Skin of body (tissue), 2 donors: ENCODE results near the gene FLT3. TPM values are rescaled to one million over a fixed set of nuclear protein-coding genes. Genes with fewer than 3 reads are reported as not detected.
"Not testable (repeated sequence)": the region's sequence is repeated elsewhere in the genome, so short reads cannot be mapped to it uniquely, and the experiment has no call there.

ENCODE experiments used
- DNase-seq: peaks from one replicate; lab custom pipeline; 2025; lab: John Stamatoyannopoulos, UW
- total RNA-seq: library from RNA; depleted of rRNA; stranded (reverse); fragments of >200 nt; gene quantifications from one replicate; pipeline ENCODE4 v1.2.3, GENCODE V29; 2014

The FLT3 gene
- total RNA-seq, 1 donor from 2014 or later, result 0.59 TPM

DNA sequence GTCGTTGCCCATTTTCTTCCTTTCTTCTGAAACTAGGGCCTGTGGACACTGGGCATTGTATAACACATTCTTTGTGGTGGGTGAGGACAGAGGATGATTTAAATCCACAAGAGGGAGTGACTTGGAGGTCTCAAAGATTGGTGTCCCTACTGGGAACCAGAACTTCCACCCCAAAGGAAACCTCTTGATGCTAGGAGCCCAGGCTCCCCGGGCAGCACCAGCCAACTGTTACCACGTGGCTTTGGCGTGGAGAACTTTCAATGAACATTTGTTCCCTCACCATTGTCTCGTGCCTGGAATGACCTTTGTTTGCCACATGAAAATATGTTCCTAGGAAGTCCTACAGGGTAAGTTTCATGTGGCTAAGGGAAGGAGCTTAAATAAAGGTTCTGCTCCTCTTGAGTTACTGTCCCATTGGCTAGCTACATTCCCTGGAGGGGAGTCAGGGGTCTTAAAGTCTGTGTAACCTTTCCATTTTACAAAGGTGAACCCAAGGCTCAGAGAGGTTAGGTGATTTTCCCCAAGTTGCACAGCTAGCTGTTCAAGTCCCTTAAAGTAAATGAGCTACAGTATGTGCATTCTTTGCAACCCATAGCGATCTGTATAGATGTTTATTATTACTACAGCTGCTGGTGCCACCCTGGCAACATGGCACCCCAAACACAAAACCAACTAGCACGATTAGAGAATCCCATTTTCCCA is 126.3 kb downstream of the FLT3 start:
- no peak for DNase-seq

DNA sequence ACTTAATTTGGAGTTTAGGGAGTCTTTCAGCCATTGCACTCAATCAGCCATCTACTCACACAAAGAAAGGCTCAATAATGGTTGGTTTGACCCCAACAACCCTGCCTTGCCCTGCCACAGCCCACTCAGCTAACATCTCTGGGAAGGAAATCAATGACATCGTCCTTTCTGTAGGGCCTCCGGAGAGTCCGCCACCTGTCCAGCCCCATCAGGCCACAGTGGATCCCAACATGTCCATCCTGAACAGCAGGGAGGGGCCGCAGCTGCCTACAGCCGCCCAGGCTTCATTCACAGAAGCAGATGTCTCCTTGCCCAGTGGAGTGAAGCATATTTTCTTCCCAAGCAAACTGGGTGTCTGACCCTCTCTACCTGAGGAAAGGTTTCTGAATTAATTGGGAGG is 127.1 kb downstream of the FLT3 start:
- no peak for DNase-seq

DNA sequence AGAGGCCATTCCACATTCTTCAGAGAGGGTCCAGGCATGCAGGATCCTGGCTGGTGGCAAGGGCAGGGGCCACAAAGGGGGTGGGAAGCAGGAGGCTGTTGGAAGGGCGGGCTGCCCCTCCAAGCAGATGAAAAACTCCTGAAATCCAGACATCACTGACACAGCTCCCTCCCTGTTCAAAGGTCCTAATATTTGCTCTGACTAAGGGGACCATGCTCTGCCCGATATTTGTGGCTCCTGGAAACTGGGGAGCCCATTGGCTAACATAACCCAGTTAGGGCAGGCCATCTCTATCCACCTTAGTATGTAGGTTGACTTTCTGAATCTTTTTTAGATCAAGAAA is 127.9 kb downstream of the FLT3 start:
- DNase-seq, result no peak

DNA sequence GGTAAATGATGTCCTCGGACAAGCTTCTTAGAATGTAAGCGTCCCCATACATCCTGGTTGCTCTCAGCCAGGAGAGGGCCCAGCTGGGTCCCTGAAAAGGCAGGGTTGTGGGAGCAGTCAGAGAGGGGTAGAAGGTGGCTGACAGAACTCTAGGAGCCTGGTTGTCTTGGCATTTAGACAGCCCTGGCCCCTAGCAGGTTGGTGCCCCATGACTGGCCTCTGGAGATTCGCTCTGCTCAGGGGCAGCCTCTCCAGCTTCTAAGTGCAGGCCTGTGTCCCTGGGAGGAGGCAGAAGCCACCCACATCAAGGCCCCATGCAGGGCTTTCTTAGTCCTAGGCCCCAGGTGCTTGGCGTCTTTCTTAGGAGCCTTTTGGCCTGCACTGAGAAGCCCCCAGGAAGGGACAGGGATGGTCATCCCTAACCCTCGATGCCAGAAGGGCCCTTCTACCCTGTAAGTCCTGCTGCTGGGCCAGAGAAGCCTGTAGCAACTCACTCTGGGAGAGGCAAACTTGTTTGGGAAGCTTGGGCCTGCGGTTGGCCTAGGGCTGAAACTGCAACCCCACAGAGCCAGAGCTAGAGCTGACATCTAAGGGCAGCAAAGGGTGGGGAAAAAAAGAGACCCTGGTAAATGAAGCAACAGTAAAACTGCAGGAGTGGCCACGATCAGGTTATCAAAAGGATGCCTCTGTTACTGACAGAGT is 128.4 kb downstream of the FLT3 start:
- no peak for DNase-seq

DNA sequence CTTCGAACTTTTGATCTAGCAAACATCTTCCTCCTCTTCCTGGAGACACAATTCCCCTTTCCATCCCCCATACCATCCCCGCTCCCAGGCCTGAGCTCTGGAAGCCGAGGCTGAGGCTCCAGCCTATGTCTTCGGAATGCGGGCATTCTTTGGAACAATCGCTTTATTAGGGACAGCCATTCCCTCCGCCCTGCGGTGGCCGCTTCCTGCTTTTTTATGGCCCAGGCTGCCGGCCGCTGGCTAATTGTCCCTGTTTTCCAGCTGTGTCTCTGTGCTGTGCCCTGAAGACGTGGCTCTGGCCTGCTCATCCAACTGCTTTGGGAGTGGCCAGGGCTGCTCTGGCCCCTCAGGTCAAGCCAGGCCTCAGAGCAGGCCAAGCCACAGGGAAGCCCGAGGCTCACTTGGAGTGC is 129.1 kb downstream of the FLT3 start:
- DNase-seq, result no peak

DNA sequence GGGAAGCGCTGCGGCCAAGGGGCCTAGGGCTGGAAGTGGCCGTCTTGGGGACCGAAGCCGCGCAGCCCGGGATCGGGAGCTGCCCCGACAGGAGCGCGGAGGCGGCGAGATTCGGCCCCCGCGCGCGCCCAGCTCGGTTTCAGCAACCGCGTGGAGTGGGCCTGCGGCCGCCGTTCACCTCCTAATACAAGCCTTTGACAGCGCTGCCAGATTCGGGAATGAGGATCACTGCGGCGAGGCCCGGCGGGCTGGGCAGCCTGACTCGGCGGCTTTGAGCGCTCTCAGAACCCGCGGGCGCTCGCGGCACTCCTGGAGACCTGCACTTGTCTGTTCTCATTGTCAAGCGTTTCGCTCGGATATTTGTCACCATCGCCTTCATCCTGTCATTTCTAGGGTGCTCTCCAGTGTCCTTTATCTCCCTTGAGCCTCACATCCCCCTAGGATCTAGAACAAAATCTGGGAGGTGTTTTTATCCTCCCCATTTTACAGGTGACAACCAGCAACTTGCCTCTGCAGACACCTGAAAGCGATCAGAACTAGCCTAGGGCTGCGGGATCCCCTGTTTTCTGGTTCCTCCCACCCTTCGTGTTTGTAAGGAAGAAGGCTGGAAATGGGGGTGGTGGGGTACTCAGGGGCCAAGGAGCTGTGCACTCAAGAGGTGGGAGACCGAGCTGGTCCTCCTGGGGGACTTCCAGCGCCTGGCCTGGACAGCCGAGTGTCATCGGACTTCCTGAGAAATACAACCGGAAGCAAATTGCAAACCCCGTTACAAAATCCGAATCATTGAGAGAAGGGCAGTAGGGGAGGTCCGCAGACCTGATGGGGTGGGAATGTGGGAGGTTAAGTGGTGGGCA is 129.8 kb downstream of the FLT3 start:
- no peak for DNase-seq

DNA sequence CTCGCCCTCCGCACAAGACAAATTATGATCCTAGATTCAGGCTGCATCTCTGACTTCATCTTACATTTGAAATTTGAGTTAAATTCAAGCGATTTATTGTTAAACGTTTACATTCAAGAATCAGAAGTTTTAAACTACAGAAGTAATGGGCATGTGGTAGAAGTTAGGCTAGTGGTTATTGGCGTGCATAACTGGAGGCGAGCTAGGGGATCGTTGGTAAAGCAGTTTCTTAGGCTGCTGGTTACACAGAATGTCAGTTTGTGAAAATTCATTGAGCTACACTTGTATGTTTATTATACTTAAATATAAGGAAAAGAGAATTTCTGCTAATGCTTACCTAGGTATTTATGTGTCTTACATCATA is 130.5 kb downstream of the FLT3 start:
- DNase-seq, result no peak

DNA sequence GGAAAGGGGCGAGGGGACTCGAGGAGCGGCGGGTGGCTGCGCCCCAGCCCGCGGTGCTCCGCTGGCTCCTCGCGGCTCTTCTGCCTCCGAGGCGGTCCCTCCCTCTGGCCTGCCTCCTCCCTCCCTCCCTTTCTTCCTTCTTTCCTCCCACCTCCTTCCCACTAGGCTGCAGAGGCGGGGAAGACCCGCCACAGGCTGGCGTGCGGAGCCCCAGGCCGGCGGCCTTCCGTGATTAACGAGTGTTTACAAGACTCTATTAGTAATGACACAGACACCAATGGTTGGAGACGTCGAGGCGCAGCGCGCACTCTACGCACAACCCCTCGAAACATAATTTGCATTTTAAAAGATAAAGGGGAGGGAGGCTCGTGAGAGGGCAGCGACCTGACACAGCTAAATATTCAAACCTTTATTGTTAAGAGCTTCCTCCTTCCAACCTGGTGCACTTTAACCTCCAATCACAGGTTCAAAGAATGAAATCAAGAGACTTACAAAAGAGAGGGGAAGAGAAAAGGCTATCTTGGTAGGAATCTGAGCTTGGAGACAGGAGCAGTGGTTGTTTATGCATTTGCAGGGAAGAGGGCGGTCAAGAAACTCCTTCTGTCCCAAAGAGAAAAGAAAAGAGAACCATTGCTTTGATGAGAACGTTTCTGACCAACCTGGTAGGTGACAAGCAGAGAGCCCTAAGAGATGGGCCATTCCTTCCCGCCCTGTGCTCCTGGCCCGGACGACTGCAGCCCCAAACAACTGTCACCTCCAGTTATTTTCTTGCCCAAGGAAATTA is 131.1 kb downstream of the FLT3 start, which contains the start of gene CDX2:
TSS of gene CDX2 (minus strand) at position 234 of the 784 bp plus-strand sequence. CDS start 309 bp downstream, outside the sequence.
- no peak for DNase-seq

DNA sequence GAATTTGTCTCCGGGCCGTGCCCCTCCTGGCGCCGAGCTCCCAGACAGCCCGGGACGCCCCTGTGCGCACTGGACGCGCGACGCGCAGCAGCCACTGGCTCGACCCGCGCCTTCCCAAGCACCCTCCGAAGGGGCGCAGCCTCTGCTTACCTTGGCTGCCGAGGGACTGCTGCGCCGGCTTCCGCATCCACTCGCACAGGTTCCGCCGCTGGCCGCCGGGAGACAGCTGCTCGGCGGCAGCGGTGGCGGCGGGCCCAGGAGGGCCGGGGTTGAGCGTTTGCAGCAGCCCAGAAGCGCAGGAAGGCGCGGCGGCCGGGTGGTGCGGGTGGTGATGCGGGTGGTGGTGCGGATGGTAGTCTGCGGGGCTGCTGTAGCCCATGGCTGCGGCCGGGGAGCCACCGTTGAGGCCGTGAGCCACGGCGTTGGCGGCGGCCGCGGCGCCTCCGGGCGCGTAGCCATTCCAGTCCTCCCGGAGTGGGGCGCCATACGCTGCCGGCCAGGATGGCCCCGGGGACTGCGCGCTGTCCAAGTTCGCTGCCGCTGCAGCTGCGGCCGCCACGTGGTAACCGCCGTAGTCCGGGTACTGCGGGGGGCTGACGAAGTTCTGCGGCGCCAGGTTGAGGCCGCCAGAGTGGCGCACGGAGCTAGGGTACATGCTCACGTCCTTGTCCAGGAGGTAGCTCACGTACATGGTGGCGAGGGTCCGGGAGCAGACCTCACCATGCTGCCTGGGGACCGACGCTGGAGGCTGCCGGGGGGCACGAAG is 131.9 kb downstream of the FLT3 start:
- no peak for DNase-seq

DNA sequence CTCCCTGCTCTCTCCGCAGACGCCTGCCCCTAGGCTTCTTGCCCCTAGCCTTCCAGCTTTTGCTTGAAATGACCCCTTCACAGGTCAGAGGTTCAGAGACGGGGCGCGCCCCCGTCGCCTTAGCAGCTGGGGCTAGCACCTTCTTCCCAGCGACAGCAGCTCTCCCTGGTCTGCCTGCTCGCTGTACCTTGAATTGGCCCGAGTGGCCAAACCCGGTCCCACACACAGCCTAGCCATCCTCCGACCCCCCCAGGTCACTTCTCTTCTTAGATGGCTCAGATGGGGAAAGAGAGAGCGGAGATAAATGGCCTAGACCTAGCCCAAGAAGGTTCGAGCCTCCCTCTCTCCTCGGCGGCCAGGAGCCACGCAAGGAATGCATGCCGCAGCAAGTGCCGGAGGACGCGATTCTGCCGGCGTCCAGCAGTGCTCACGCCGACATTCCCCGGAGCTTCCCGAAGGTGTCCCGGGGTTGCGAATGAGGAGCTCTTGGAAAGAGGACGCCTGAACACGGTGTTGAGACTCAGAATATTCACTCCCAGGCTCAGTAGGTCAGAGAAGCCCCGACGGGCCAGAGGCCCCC is 132.6 kb downstream of the FLT3 start:
- DNase-seq, result no peak

DNA sequence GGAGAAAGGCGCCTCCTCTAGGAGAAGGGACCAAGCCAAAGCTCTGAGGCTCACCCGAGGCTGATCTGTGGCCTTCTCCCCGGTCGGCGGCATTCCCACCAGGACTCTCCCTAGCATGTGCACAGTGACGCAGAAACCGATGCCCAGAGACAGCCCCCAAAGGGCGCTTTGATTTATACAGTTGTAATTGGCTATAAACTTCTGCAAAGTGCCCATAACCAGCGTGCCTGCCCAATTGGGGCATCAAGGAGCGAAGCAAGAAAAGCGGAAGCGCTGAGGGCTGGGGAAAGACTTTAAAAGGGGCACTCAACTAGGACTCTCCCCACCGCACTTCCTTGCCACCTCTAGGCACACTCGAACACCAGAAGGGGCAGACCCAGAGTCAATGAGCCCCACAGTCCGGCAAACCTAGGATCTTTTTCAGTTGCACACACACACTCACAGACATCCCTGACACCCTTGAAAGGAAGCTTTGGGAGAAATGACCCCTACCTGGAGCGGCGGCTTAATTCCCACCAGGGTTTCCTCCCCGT is 133.1 kb downstream of the FLT3 start:
- no peak for DNase-seq

DNA sequence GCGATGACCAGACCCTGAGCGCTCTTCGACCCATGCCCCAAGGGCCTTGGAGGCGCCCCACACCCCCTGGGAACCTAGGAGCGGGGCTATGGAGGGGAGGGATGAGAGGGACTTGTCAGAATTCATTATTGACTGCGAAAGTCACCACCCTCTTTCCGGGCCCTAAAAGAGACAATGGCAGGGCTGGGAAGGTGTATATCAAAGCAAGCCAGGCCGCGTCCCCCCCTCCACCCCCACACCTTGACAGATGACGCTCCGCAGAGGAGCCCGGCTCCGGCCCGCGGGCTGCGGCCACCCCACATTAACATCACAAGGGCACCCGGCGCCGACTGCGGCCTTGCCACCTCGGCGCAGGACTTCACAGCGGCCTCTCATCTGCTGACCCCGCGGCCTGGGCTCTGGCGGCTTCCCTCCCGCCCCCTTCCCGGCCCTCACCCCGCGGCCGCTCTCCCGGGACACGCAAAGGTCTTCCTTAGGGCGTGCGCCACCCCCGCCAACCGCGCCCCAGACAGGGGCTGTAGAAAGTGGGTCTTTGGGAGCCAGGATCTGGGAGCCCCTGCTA is 133.7 kb downstream of the FLT3 start:
- no peak for DNase-seq

DNA sequence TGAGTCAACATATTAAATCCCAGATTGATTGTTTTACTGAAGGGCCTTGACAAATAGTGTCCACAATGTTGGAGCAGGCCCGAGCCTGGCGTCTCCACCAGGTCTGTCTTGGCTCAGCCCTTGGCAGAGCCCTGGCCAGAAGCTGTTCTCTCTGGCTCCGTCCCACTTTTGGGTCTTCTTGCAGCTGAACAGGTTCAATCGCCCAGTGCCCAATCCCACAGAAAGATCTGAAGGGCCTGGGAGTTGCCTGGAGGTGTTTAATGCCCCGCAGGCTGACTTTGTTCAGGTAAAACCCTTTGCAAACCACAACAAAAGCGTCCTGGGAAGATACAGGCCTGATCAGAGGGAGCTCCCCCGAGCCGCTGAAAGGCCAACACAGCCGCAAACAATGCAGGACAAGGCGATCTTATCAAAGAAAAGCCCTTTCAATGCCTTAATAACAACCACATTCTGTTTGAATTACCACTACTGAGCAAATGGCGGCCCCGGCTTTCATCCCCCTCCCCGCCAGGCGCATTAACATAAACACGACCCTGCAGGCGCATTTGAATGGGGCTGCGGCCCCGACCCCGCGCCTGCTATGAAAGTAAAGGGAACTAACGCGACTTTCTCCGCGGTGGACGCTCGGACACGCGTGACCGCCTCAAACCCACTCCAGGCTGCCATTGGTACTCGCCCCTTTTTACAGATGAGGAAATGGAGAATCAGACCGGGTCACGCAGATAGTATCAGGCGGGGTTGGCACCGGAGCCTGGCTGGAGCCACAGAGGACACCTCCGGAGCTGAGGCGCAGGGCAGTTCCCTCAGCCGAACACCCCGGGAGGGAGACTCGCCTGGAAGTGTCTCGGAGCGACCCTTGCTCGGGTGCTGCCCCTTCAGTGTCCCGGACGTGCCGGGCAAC is 134.4 kb downstream of the FLT3 start:
- no peak for DNase-seq

DNA sequence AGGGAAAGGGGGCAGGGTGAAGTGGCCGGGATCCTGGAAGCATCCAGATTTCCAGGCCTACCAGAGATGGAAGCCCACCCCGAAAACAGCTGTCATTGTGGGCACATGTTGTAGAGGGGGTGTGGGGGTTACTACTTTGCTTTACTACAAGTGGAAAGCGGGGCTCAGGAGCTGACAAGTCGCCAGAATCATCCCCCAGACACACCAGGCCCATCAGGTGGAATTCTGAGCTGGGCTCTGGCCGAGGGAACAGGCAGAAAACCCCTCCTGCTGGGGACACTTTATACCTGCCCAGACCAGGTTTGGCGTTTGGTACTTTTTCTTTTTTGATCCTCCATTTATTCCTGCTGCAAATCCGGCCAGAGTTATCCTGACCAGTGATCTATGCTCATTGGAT is 135.0 kb downstream of the FLT3 start:
- no peak for DNase-seq

DNA sequence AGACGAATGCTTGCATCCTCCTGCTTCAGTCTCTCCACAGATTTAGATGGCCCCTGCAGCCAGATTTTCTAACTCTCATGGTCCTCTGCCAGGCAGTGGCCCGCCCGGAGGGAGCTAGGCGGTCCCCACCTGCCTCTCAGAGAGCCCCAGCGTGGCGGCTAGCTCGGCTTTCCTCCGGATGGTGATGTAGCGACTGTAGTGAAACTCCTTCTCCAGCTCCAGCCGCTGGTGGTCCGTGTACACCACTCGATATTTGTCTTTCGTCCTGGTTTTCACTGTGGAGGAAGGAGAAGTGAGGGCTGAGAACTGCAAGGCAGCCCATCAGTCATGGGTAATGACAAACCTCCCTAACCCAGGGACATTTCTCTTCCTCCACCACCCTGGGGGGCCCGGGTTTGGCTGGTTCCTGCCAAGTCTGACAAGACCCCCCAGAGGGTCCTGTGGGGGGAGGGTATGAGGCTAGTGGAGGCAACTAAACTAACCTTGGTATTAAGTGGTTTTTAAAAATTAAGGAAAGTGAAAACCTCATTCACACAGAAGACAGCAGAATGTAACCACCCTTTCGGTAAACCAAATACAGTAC is 135.5 kb downstream of the FLT3 start:
- DNase-seq, result no peak

DNA sequence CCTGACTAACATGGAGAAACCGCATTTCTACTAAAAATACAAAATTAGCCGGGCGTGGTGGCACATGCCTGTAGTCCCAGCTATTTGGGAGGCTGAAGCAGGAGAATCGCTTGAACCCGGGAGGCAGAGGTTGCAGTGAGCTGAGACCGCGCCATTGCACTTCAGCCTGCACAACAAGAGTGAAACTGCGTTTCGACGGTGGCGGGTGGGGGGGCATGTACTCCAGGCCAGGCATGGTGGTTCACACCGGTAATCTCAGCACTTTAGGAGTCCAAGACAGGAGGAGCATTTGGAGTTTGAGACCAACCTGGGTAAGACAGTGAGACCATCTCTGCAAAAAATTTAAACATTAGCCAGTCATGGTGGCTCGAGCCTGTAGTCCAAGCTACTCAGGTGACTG is 136.2 kb downstream of the FLT3 start:
- DNase-seq, result not testable (repeated sequence)

DNA sequence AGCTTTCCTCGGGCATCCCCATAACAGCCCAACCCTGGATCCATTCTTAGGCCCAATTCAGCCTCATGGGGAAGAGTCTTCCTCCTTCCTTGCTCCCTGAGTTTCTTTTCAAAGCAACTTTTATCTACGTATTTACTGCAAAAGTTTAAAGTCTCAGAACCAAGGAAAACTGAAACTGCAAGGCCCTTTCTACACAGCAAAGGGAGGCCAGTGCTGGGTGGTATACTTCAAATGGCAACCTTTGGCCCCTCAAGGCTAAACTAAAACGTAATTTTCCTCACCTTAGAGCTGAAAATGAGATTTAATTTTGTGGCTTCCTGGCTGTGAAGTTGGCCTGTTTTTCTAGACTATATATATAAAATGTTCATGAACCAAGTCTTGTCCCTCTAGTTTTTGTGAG is 136.9 kb downstream of the FLT3 start:
- no peak for DNase-seq

DNA sequence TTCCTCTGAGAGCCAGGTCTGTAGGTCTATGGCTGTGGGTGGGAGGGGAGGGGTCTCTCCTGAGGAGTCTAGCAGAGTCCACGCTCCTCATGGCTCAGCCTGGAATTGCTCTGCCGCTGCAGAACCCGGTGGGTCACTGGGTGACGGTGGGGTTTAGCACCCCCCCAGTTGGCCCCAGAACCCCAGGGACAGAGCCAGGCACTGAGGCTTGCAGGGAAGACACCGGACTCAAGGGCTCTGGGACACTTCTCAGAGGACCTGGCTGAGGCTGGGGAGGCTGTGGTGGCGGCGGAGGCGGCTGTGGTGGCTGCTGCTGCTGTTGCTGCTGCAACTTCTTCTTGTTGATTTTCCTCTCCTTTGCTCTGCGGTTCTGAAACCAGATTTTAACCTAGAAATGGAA is 137.4 kb downstream of the FLT3 start:
- no peak for DNase-seq
